ENCODE data around the gene MEN1. TPM values are rescaled to one million over a fixed set of nuclear protein-coding genes. Genes with fewer than 3 reads are reported as not detected.

MEN1 gene
- total and polyA plus RNA-seq, 2 of the 13 experiments (the other 11 are each of a cell fraction or from before 2014, with no cell fraction given) = 20.5 to 27.3 TPM

GRCh38 chr11:64842851-64843685, 32.7 kb upstream of the MEN1 start (continued):
- no peak for TF ChIP-seq REL (CRISPR knock-in tag; conservative IDR thresholded peaks at IDR 0.05)
- no peak for TF ChIP-seq ZNF30 (CRISPR knock-in tag; IDR thresholded peaks at IDR 0.05)
- no peak for TF ChIP-seq HIVEP1 (CRISPR knock-in tag; IDR thresholded peaks at IDR 0.05)
- 0 out of 2 replicates have a peak, but pooled peaks have one; percentile 63 for TF ChIP-seq GTF3A (CRISPR knock-in tag; conservative IDR thresholded peaks at IDR 0.05)
- TF ChIP-seq DNMT3B (CRISPR knock-in tag; conservative IDR thresholded peaks at IDR 0.05) = 0 out of 2 replicates have a peak, but pooled peaks have one; percentile 43
- no peak; the same call in 1 of the 2 replicates for TF ChIP-seq NFE2L1 (CRISPR knock-in tag; IDR thresholded peaks at IDR 0.05; ENCODE audit: borderline replicate concordance)
- TF ChIP-seq CTCF (CRISPR knock-in tag; IDR thresholded peaks at IDR 0.05) = no peak; the same call in 1 of the 2 replicates
- TF ChIP-seq ZNF674 (CRISPR knock-in tag; IDR thresholded peaks at IDR 0.05; ENCODE audit: low read depth) = no peak
- TF ChIP-seq MIER3 (CRISPR knock-in tag; IDR thresholded peaks at IDR 0.05; ENCODE audit: borderline replicate concordance) = no peak
- no peak for TF ChIP-seq ZNF737 (CRISPR knock-in tag; IDR thresholded peaks at IDR 0.05; ENCODE audit: borderline replicate concordance)
- TF ChIP-seq MYPOP (CRISPR knock-in tag; IDR thresholded peaks at IDR 0.05) = no peak
- TF ChIP-seq PAWR (CRISPR knock-in tag; IDR thresholded peaks at IDR 0.05; ENCODE audit: borderline replicate concordance) = no peak
- TF ChIP-seq KAT7 (CRISPR knock-in tag; IDR thresholded peaks at IDR 0.05; ENCODE audit: borderline replicate concordance) = no peak
- no peak for TF ChIP-seq ZNF33B (CRISPR knock-in tag; IDR thresholded peaks at IDR 0.05)
- peak; percentile 84 for TF ChIP-seq PHF21A (CRISPR knock-in tag; IDR thresholded peaks at IDR 0.05)
- TF ChIP-seq MLX (CRISPR knock-in tag; IDR thresholded peaks at IDR 0.05) = no peak
- TF ChIP-seq ZNF558 (CRISPR knock-in tag; IDR thresholded peaks at IDR 0.05; ENCODE audit: borderline replicate concordance) = no peak
- no peak for TF ChIP-seq BRD4 (CRISPR knock-in tag; IDR thresholded peaks at IDR 0.05)
- peak; percentile 68 for TF ChIP-seq GATAD2A (CRISPR knock-in tag; IDR thresholded peaks at IDR 0.05)
- no peak for TF ChIP-seq HMG20B (CRISPR knock-in tag; conservative IDR thresholded peaks at IDR 0.05)
- peak; percentile 80 for TF ChIP-seq THAP11 (CRISPR knock-in tag; IDR thresholded peaks at IDR 0.05)
- TF ChIP-seq ZNF720 (CRISPR knock-in tag; IDR thresholded peaks at IDR 0.05) = no peak
- TF ChIP-seq KMT2A (CRISPR knock-in tag; IDR thresholded peaks at IDR 0.05) = no peak
- no peak for TF ChIP-seq SRY (CRISPR knock-in tag; IDR thresholded peaks at IDR 0.05)
- no peak for TF ChIP-seq E2F5 (CRISPR knock-in tag; conservative IDR thresholded peaks at IDR 0.05)
- TF ChIP-seq ZNF740 (CRISPR knock-in tag; IDR thresholded peaks at IDR 0.05) = peak; percentile 91
- TF ChIP-seq MXD3 (CRISPR knock-in tag; IDR thresholded peaks at IDR 0.05) = peak; percentile 37; the same call in 1 of the 2 replicates

All from HepG2 (cell line).